DMS153 treated with DMSO at 0.1 percent for 48 hours (cell line): Measurements from ENCODE around the gene INPP4B.

Experiments used
- DNase-seq: peaks from one replicate; lab custom pipeline; 2025; ENCODE audit not compliant: unreplicated experiment; lab: John Stamatoyannopoulos, UW

INPP4B gene

DNA sequence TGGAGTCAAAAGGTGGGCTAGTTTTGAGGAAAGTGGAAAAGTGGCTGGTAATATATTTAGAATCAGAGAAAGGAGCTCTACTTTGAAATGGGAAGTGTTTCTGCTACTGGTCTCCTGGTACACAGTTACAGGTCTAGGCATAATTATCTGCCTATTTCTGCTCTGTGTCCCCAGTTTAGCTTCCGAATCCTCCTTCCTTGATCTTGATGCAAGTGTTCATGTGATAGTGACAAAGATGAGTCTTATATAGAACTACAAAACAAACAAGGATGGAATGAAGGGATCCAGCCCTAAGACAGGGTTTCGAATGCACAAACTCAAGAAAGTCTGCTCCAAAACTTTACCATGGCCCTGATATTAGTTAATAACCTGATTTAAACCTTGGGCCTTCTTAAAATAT, 580.2 kb downstream of the INPP4B start:
- DNase-seq = no peak

DNA sequence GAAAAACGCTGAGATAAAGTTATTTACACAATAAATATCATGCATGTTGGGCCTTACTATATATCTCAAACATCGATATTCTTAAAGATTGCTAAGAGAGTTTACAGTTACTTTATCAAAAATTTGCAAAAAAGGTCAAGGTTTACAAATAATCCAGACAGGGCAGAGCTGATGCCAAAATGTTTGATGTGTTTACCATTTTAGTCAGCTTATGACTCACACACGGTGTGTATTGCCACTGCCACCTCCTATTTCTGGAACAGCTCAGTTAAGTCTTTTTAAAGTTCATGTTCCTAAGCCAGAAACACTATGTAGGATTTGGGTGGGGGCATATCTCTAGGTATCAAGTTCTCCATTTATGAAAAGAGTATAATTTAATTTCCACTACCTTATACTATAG, 580.6 kb downstream of the INPP4B start:
- DNase-seq = no peak

DNA sequence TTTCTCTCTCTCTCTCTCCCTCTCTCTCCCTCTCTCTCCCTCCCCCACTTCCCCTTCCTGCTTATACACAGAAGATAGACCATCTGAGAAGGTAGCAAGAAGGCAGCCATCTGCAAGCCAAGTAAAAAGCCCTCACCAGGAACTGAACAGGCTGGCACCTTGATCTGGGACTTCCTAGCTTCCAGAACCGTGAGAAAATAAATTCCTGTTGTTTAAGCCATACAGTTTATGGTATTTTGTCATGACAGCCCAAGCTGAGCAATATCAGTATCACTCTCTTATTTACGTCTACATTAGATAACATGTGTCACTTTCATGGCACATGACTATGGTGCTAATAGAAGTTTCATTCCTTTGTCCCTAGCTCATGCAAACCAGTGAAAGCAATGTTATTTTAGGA, 581.1 kb downstream of the INPP4B start:
- no peak for DNase-seq

DNA sequence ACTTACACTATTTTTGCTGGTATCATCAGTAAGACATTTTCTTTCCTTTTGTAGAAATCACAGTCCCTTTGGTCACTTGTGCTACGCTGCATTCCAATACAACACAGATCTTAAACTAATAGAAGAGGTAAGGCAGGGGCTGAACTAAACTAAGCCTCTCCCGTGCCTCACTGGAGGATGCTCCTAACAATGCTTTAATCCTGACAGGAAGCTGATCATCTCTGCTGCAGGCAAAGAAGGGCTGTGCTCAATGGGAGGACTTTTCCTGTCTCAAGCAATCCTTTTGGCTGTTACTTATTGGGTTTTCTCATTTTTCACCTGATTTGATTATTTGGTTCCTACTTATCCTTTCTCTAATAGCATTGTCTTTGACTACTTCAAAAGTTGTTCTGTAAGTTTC, 583.1 kb downstream of the INPP4B start:
- no peak for DNase-seq

DNA sequence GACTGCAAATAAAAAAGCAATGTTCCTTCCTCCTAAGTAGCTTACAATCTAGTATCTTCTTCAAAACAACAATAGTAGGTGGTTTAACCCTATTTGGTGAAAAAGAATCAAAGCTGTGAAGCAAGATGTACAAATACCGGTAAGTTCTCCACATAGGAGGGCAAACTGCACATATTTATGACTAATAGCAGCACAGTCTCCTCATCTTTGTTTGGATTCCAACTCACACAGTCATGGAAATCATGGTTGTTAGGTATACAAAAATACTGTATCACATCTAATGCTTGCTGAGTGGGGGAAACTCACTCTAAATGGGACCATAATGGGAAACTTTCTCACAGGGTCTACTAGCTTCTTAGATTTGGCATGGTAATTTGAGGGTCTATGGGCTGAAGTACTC, 597.2 kb downstream of the INPP4B start:
- no peak for DNase-seq

DNA sequence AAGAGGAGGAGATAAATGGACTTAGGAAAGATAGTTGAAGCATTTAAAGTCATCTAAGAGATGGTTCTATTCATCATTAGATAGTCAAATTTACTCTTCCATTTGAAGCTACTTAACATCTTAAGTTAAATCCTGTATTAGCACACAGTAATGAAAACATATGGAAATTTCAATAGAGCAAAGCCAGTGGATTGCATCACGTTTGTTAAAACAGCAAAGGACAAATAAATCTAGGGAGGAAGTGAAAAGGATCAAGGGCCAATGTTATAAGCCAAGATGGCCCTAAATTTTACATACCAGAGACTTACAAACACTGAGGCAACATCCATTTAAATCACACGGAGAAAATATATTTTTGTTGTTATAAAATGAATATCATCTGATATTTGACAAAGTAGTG, 602.8 kb downstream of the INPP4B start:
- no peak for DNase-seq

DNA sequence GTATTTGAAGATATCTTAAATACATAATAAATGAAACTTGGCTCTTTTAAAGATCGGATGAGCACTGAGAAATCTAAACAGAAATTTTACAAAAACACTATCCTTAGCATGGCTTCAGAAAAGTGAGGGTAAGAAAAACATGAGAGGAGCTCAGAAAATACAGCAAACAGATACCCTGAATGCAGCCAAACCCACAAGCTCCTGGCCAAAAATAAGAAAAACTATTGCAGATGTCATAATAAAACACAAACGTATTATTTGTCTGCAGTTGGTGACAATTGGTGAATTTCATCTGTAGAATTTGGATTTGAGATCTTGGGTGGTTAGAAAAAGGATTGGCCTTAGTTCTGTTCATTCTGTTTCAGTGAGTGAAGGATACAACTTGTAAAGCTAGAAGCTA, 603.9 kb downstream of the INPP4B start:
- DNase-seq = no peak

DNA sequence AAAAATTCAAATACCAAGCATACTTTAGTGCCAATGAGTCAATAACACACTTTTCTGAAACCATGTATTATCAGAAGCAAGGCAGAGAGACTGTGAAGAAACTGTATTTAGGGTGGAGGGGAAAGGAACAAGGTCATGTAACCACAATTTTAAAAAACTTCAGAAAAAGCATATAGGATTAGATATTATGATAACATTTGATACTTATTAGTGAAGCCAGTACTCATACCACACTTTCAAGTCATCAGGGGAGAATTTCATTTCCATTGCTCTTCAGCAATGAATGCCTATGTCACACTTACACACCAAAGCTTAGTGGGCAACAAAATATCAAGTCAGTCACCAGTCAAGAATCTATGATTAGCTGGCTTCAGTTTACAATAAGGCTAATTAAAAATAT, 607.5 kb downstream of the INPP4B start:
- DNase-seq = no peak

DNA sequence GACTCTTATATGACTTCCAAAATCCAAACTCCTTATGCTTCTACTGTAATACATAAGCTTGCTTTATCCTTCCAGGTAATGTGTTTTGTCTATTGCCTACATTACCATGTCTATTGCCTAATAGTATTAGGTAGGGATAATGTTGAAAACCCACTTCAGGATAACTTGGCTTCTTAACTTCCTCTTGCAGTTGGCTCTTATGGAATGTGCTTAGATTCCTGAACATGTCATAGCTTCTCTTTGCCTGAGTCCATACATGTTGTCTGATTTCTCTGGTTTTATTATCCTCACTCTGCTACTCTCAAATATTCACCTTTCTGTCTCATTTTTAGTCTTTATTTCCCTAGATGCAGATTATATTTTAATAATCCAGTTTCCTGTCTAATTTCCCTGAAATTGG, 609.8 kb downstream of the INPP4B start:
- no peak for DNase-seq

DNA sequence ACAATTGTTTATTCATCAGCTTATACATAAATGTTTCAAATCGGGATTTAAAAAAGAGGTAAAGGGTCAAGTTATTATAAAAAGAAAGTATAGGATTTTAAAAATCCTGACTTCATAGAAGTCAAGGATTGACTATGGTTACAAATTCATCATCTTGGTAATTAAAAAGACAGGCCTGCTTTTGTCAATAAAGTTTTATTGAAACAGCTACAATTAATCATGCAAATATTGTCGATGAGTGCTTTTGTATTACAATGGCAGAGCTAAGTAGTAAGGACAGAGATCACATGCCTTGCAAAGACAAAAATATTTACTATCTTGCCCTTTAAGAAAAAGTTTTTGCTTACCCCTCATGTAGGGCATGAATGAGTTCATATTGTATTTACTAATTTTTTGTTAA, 614.3 kb downstream of the INPP4B start:
- no peak for DNase-seq

DNA sequence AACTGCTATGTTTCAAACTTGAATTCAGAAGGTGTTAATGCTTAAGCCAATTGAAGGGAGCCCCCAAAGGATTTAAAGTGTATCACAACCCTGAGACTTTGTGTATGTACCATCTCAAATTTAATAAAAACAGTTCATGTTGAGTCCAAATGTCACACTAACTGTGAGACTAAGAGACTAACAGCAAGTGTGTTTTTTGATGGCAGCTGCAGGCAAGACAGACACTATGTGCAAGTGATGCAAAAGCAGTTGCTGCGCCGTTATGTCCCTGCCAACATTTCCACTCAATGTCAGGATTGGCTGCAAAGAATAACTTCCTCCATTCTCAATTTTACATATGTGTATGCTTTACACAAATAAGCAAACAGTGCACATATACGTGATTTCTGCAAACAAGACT, 615.1 kb downstream of the INPP4B start:
- DNase-seq = no peak

DNA sequence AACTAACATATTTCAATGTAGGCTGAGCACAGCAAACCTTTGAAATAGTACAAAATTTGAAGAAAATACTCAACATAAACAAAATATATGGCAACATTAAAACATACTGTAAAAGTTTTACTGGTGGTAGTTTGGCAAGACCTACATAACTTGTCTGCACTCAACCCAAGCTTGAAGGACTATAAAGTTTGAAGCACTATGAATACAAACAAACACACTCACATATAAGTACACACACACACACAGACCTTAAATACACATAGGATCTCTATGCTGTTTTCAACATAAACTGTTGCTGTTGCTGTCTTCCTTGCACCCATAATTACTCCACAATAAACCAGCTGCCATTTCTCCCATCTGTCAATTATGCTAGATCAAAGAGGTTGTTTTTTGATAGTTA, 620.1 kb downstream of the INPP4B start:
- DNase-seq = no peak

DNA sequence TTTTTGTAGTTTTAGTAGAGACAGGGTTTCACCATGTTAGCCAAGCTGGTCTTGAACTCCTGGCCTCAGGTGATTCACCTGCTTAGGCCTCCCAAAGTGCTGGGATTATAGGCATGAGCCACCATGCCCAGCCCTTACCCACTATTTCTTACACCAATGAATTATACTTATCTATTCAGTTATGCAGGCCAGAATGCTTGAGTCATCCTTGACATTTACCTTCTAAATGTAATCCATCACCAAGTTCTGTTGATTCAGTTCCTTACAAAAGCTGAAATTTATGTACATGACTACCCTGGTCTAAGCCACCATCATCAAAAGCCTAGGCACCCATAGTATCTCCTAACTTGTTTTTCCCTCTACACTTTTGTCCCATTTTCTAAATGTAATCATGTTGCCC, 624.0 kb downstream of the INPP4B start:
- no peak for DNase-seq

DNA sequence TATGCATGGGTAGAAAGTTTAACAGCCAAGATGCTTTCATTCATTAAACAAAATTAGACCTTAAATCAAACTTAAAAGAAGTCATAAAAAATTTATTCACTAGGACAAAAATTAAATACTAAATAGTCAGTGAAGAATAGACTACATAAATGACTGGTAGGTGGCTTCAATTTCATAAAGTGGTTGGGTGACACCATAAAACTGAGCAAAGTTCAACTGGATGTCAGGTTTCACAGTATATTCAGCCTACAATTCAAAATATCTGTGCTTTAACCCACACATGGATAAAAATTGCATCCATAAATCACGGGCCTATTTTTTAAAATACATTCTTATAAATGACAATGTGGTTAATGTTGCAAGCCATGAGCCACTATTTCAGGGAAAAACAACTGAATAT, 627.4 kb downstream of the INPP4B start:
- no peak for DNase-seq

DNA sequence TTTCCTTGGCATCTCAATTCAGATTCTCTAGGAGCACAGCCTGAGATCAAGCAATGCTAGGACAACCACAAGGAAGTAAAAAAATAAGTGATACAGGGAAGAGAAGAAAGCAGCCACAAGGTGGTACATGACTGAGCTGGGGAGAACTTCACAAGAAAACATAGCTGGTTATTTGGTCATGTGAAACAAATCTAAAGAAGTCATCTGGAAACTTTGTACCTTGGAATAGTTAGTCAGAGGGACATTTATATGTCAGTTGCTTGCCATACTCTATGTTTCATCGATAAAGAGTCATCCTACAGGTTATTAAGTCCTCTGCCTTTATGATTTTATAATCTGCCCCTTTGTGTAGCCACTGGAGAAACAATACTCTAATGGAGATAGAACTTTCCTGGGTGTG, 634.7 kb downstream of the INPP4B start:
- DNase-seq = no peak

DNA sequence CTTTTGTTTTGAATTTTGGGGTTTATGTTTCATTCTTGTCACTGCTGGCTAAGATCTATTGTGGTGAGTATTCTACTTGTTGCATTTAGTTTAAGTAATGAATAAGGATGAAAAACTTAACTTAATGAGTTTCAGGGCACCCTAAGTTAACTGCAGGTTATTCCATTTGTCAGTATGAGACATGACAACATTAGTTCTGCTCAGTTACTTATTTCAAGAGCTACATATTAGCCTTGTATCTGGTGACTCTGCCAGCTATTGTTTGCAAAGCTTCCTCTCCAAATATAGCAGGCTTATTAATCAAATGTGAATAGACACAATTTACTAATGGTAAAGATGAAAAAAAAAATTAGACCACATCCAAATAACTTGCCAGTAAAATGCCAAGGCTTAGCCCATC, 642.6 kb downstream of the INPP4B start:
- DNase-seq = no peak

DNA sequence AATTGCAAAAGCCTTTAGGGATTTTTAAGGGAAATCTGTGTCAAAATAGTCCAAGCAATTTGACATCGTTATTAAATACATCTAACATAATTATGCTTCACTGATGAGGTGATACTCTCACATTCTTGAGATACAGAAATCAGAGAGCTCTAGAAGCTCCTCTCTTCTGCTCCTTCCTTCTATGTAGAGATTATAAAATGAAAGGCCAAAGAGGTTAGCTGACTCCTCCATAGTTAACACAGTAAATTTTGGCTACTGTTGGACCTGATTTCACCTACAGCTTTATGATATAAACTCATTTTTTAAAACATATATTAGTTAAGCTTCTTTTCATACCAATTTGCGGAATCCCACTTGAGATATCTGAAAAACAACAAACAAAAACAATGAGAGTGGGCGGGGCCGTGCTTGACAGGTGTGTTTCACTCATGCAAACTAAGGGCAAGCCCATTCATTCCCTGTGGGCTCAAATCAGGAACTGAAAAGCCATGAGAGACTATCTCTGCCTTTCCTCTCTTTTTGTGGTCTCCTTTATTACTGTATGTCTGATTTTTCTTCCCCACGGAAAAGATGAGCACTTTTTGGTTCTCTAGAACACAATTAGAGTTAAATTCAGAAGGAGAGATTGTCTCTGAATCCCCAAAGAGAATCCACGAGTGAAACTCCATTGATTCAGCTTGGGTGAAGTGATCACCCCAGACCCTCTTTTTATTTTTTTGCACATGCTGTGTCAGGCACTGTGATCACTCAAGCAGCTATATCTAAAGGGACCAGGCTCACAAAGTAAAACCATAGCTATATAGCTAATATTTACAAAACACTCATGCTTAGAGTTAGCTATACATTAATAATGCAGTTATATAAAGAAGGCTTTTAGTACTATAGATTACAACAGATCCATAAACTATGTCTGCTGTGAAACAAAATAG, 643.4 kb downstream of the INPP4B start:
- no peak for DNase-seq

DNA sequence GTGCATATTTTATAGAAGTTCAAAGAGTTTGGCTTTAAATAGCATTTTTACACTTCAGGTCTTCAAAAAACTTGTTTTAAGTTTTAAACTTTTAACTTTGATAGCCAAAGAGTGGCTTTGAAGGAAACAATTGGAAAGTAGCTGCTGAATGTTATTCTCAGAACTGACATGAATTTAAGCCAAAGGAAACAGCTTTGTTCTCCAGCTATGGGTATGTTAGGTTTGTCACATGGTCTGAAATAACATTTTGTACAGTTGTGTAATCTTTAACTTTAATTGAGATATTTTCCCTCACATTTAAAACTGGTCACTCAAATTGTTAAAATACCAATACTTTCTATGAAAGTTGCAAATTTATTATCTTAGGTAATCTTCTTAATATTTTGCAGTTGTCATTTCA, 645.1 kb downstream of the INPP4B start:
- no peak for DNase-seq

DNA sequence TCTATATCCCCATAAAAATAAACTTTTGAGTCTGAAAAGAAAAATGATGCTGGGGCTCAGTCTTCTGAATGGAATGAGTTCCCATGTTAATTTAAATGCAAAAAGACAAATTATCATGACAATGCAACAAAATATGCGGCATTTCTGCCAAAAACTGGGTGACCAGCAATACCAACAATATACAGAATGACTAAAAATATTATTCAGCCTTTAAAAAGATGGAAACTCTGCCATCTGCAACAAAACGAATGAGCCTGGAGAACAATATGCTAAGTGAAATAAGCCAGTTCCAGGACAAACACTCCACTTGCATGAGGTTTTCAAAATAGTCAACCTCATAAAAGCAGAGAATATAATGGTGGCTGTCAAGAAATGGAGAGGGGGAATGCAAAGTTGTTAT, 651.2 kb downstream of the INPP4B start:
- no peak for DNase-seq

DNA sequence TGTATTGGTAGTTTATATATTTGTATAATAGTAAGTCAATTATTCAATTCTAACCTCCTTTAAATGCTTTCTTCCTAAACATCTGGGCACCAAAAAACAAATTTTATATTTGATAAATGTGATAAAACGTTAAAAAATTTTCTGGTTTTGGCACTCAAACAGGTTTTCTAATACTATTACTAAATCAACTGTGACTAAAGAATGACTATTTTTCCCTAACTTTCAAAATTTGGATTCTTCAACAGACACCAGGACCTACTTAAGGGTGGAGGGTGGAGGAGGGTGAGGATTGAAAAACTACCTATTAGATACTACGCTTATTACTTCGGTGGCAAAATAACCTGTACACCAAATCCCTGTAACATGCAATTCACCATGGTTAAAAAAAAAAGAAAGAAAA, 654.2 kb downstream of the INPP4B start:
- no peak for DNase-seq

DNA sequence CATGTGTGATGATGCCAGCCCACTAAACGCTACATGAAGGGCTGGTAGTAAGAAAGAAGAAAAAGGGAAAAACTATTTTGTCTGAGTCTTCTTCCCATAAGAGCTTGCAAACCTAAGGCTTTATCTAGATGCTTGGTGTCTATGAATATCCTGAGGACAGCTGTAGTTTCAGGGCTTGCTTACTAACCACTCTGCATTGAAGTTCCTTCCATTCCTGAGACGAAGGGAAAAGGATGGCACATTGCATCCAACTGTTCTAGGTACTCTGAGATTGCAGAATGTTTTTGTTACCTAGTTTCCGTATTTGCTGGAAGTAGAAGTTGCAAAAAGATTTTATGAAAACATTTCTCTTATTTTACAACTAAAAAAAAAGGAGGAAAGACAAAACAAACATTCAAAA, 665.1 kb downstream of the INPP4B start:
- no peak for DNase-seq

DNA sequence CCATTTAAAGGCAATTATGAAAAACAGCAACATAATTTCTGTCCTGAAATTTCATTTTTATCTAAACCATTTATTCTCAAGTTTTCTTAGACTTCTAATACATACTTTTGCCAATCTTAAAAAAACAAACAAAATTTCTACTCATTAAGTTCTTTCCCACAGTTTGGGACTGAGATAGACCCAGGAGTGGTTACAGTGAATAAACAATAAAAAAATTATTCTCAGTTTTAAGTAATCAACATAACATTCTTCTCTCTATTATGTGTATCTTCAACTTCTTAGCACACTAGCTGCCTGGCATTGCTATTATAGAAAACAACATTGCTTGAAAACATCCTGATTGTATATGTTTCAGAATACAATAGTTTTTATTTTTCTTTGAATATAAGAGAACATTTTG, 676.9 kb downstream of the INPP4B start:
- DNase-seq = no peak

DNA sequence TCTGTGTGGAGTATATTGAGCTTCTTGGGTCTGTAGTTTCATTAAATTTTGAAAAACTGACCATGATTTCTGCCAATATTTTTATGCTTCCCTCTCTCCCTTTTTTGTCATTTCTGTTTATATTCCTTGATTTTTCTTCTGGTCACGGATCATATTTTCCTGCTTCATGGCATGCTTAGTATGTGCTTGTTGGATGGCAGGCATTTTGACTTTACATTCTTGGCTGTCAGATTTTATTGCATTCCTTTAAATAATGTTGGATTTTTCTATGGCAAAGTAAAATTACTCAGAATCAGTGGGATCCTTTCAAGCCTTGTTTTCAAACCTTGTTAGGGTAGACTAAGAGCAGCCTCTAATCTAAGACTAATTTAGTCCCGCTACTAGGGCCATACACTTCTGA, 677.9 kb downstream of the INPP4B start:
- no peak for DNase-seq
